Renal cortex interstitium (tissue), 11 donors: Measurements from ENCODE around the gene KIF26B. TPM values are rescaled to one million over a fixed set of nuclear protein-coding genes. Genes with fewer than 3 reads are reported as not detected.
"Not testable (repeated sequence)": the region's sequence is repeated elsewhere in the genome, so short reads cannot be mapped to it uniquely, and the experiment has no call there.

Experiments used
- DNase-seq, 11 donors: peaks; one replicate each; pipeline ENCODE4 v3.0.0-alpha.2; 2013; ENCODE audit warnings: low read depth in 9 of 11, low spot score in 4 of 11; ENCODE audit errors: extremely low read depth in 1 of 11
- polyA plus RNA-seq, 3 donors: library from polyadenylated mRNA; unstranded; fragments of 120-200 nt; gene quantifications; one replicate each; pipeline ENCODE4 v1.2.1, GENCODE V29; 2013; ENCODE audit not compliant: insufficient read length in 3 of 3

Gene KIF26B
- polyA plus RNA-seq, 3 donors, result 33.4 to 39.4 (median 38.3) TPM

- DNase-seq, result no peak
Observed at GRCh38 chr1:245129319-245130240, 25.2 kb upstream of the KIF26B start.

DNA sequence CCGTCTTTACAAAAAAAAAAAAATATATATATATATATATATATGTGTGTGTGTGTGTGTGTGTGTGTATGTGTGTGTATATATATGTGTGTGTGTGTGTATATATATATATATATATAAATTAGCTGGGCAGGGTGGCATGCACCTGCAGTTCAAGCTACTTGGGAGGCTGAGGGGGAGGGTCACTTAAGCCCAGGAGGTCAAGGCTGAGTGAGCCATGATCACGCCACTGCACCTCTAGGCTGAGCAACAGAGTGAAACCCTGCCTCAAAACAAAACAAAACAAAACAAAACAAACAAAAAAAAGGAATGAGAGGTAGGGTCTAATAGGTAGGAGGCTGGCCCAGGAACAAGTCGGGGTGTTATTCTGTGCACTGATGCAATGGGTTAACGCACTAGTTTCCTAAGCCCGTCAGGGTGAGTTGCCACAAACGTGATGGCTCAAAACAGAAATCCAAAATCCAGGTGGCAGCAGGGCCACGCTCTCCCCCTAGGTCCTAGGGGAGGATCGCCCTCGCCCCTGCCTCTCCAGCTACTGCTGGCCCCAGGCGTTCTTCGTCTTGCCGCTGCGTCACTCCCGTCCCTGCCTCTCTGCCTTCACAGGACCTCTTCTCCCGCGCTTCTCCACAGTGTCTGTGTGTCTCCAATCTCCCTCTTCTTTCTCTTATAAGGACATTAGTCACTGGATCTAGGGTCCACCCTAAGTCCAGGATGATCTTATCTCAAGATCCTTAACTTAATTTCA is 24.3 kb upstream of the KIF26B start:
- not testable (repeated sequence) for DNase-seq

GRCh38 chr1:245131026-245131393 is 23.8 kb upstream of the KIF26B start:
- no peak for DNase-seq

DNA sequence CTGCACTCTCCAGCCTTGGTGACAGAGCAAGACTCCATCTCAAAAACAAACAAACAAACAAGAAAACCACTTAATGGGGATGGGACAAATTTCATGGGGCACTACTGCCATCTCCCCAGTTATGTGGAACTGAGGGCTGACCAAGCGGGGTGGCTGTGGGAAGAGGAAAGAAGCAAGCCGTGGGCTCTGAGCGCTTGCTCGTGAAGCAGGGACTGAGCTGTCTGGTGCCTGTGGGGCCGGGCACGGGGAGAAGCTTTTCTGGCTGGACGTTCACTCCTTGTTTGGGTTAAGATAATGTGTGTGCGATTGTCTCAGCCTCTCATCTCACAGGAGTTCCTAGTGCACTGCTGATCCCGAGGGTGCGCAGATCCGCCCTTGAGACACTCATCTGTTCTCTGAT is 22.0 kb upstream of the KIF26B start:
- no peak for DNase-seq

DNA sequence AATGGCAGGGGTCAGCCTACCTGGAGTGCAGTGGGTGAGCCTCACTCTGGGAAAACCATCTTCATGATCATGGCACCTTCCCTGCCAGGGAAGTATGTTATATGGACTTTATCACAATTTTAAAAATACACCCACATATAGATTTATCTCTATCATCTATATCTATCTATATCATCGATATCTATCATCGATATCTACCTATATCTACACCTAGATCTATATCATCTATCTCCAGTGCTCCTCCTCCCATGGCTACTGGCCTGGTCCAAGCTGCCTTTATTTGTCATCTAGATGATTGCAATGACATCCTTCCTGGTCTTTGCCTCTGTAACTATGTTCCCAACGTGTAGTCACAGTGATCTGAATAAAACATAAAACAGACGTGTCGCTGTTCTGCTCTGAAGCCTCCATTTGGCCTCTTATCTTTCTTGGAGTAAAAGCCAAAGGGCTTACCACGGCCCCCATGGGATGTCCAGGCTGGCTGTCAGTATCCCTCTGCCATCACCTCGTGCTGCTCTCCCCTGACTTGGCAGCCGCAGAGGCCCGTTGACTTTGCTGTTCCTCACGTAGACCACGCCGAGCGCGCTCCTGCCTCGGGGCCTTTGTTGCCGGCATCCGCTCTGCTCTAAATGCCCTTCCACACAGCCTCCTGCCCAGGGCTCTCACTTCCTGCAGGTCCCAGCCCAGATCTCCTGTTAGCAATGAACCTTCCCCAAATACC is 20.6 kb upstream of the KIF26B start:
- DNase-seq, result no peak

- no peak for DNase-seq
Observed at GRCh38 chr1:245142171-245142798, 12.5 kb upstream of the KIF26B start.

- DNase-seq, result no peak
Observed at GRCh38 chr1:245142976-245143375, 11.8 kb upstream of the KIF26B start.

GRCh38 chr1:245143849-245144248 is 10.9 kb upstream of the KIF26B start:
- DNase-seq, result no peak

DNA sequence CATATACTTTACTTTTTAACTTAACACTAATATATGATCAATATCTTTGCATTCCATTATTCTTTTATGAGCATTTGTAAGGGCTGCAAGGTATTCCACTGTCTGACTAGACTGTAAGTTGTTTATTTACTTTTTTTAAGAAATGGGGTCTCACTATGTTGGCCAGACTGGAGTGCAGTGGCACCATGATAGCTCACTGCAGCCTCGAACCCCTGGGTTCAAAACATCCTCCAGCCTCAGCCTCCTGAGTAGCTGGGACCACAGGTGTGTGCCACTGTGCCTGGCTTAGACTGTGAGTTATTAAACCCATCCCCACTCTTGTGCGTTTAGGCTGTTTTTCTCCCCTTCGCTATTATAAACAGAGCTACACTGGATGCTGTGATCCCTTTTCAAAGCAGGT is 6.7 kb upstream of the KIF26B start:
- DNase-seq, result no peak

DNA sequence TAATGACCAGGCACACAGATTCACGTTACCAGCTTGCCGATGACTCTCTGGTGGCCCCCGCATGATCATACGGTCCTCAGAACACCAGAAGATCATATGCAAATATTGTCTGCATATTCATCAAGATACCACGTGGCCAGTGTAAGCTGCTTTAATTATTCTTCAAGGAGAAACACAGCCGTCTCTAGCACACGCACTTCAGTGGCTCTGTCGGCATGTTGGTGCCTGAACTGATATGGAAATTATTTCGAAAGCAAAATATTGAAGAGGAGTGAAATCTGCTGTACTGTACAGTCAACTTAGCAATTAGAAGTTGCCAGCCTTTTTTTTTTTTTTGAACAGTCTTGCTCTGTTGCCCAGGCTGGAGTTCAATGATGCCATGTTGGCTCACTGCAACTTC is 5.9 kb upstream of the KIF26B start:
- no peak for DNase-seq

- DNase-seq, result peak in 6 of 11 donors; percentile 65 to 74 (median 70)
Observed at GRCh38 chr1:245153081-245153551, 1.7 kb upstream of the KIF26B start.

DNA sequence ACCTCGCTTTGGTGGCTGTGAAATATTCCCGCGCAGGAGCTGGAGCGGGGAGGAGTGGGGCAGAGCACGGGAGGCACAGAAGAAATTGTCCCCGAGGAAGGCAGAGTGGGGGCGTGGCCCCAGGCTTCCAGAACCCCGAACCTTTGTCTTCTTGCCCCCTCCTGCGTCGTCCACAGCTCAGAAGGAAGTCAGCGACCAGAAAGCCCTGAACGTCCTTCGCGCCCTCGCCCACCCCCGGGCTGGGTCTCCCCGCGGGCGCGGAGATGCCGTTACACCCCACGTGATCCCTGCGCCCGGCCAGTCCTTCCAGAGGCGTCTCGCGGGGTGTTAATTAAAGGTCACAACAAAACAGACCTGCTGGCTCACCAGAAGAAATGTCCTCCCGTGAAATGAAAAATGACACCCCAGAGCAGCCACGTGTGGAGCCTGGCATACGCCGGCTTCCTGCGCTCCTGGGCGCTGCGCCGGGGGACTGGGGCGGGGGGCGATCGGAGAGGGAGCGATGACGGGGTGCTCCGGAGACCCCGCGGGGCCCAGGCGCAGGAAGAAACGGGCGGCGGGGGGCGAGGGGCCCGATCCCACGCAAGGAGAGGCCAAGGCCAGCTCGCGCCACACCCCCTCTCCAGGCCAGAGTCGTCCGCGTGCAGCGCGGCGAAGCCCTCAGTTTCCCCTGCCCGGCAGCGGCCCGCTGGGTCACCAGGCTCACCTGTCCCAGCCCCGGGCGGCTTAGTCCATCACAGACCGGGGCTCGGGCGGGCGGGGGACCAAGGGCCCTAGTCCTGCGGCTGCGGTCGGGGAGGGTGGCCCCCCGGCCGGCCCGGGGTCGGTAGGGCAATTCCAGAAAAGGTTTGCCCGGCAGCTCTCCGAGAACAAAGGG is 995 bp upstream of the KIF26B start:
- peak in 3 of 11 donors; percentile 38 to 45 (median 43) for DNase-seq

DNA sequence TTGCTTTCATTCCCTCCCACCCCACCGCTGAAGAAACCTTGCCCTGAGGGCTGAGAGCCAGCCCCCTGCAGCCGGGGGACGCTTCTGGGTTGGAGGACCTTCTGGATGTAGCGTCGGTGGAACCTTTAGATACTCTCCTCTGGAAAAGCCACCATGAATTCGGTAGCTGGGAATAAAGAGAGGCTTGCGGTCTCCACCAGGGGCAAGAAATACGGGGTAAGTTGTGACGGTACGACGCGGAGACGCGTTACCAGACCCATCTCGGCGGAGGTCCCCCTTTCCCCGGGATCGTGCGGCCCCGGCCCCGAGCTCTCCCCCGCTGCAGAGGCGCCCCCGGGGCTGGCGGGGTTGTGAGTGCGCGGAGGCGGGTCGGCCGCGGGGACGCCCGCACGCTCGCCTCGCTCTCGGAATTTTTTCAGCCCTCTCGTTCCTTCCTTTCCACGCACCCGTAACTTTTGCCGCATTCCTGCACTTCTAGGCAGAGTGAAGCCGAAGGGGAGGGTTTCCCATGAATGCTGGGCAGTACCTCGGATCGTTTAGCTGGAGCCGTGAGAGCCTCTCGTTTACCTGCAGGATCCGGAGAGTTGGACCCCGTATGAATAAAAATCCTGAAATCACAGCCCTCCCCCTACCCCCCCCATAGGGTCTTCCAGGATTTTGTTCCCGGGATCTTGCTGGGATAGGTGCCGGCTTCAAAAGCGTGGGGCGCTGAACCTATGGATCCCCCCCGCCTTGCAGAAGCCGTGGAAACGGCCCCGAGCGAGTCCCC is 671 bp downstream of the KIF26B start:
- DNase-seq, result peak in 2 of 11 donors; percentile 48

GRCh38 chr1:245156041-245156735 is 1.4 kb downstream of the KIF26B start:
- peak in 7 of 11 donors; percentile 53 to 83 (median 74) for DNase-seq

DNA sequence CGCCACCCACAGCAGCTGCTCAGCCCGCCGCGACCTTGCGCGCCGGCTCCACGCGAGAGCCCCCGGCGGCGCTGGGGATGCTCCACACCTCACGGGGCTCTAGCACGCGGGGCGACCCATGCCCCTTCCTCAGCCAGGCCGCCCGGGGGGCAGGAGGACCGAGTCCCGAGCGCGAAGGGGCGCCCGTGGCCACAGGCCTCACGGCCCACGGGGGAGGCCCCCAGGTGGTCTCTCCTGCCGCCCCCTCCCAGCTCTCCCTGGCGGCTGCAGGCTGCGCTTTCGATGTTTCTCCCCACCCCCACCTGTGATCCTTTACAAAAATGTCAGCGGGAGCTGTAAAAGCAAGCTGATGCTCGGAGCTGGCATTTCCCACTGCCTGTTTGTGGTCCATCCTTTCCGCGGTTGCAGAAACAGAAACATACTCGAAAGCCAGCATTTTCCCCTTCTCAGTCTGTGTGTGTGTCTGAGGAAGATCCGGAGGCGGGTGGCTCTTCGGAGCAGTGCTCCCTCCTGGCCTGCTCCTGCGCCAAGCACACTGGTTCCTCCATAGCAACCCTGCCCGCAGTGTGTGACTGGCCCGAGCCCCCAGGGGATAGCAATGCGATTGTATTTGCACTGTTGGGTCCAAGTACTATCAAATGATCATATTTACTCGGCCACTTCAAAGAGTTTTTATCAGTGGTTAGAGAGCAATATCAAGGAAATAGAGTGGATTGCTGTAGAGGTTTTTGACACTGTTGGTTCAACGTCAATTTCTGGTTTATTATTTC is 2.1 kb downstream of the KIF26B start:
- DNase-seq, result peak in 1 of 11 donors; percentile 21

- DNase-seq, result no peak
Observed at GRCh38 chr1:245158913-245159312, 4.1 kb downstream of the KIF26B start.
